Osteocyte (in vitro differentiated cells): ENCODE measurements around the gene DELE1. TPM values are rescaled to one million over a fixed set of nuclear protein-coding genes. Genes with fewer than 3 reads are reported as not detected.

ENCODE experiments used
- DNase-seq: peaks from one replicate; pipeline ENCODE4 v3.0.0; 2021; ENCODE audit warnings: mixed read lengths; ENCODE audit not compliant: unreplicated experiment; ENCODE audit errors: extremely low spot score
- H3K27ac Mint-ChIP-seq: one replicate; pipeline ENCODE4 v1.8.0; 2021; ENCODE audit warnings: mild to moderate bottlenecking, mixed read lengths; ENCODE audit not compliant: unreplicated experiment
- H3K27me3 Mint-ChIP-seq: one replicate; pipeline ENCODE4 v1.8.0; 2021; ENCODE audit warnings: mixed read lengths; ENCODE audit not compliant: unreplicated experiment
- H3K36me3 Mint-ChIP-seq: one replicate; pipeline ENCODE4 v1.8.0; 2021; ENCODE audit warnings: mixed read lengths; ENCODE audit not compliant: unreplicated experiment
- H3K4me1 Mint-ChIP-seq: one replicate; pipeline ENCODE4 v1.8.0; 2021; ENCODE audit warnings: mixed read lengths; ENCODE audit not compliant: unreplicated experiment
- H3K4me3 Mint-ChIP-seq: one replicate; pipeline ENCODE4 v1.8.0; 2021; ENCODE audit warnings: mild to moderate bottlenecking, moderate library complexity, mixed read lengths; ENCODE audit not compliant: unreplicated experiment
- H3K9me3 Mint-ChIP-seq: one replicate; pipeline ENCODE4 v1.8.0; 2021; ENCODE audit warnings: mixed read lengths; ENCODE audit not compliant: unreplicated experiment
- total RNA-seq: library from RNA; stranded (reverse); gene quantifications from 2 replicates; pipeline ENCODE4 v1.2.1, GENCODE V29; 2021
- TF ChIP-seq, protein P1 (sequence below): fragments of 200-600 bp; sonication (generic); IDR thresholded peaks from 2 replicates; pipeline ENCODE4 v1.5.0; 2021; ENCODE audit warnings: antibody characterized with exemption, mild to moderate bottlenecking, moderate library complexity

Gene DELE1
- total RNA-seq, 1 donor from 2014 or later, result 64.1 TPM

DNA sequence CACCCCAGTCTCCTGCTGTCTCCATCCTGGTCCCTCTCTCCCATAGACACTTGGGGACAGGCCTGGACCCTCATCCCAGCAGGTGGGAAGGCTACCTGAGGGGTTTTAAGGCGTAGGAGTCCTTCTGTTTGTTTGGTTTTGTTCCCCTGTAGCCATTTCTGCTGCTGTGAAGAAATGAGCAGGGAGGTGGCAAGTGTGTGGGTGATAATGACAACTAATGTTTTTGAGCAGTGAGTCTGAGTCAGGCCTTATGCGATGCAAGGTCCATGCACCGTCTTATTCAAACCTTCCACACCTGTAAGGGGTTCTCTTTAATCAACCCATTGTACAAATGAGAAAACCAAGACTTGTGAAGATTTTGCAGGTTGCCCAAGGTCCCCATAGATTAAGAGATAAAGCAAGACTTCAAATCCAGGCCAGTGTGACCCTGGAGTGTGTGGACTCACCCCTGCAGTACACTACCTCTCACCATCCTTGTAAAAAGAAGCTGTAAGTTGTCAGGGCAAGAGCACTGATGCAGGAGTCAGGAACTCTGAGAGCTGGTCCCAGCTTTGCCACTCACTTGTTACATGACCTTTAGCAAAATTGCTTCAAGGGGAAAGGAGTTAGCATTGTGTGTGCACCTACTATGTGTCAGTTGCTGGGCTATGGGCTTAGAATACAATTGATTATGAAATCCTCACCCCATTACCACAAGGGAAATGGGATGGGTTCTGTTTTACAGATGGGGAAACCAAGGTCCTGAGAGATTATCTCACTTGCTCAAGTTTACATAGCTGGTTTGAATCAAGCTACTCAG lies 26.7 kb downstream of the DELE1 start:
- no peaks in the 10 kb centered on the region for H3K36me3 Mint-ChIP-seq
- H3K4me1 Mint-ChIP-seq, result no peaks in the 10 kb centered on the region
- DNase-seq, result no peak
- no peak overlapping the region for H3K4me3 Mint-ChIP-seq
- TF ChIP-seq, protein P1, sequence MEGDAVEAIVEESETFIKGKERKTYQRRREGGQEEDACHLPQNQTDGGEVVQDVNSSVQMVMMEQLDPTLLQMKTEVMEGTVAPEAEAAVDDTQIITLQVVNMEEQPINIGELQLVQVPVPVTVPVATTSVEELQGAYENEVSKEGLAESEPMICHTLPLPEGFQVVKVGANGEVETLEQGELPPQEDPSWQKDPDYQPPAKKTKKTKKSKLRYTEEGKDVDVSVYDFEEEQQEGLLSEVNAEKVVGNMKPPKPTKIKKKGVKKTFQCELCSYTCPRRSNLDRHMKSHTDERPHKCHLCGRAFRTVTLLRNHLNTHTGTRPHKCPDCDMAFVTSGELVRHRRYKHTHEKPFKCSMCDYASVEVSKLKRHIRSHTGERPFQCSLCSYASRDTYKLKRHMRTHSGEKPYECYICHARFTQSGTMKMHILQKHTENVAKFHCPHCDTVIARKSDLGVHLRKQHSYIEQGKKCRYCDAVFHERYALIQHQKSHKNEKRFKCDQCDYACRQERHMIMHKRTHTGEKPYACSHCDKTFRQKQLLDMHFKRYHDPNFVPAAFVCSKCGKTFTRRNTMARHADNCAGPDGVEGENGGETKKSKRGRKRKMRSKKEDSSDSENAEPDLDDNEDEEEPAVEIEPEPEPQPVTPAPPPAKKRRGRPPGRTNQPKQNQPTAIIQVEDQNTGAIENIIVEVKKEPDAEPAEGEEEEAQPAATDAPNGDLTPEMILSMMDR, result no peak
- no peak overlapping the region for H3K27ac Mint-ChIP-seq
- H3K27me3 Mint-ChIP-seq, result peaks cover 12% of the 10 kb centered on the region
- no peaks in the 10 kb centered on the region for H3K9me3 Mint-ChIP-seq

DNA sequence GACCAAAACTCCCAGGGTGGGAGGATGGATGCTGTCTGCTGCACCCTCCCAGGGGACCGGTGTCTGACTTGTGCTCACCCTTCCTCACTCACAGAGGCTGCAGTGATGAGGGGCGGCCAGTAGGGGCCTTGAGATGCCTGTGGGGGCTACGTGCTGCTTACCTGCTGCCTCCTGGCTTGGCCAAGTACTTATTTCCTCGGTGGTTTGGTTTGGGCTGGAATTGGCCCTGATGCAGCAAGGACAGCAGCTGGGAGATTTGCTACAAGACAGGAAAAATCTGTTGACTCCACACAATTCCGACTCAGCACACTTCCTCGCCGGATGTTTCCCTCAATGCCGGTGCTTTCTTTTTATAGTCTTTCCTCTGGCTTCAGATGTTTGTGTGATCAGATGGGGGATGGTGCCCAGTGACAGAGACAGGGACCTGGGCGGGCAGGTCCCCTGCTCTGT lies 27.7 kb downstream of the DELE1 start:
- TF ChIP-seq, protein P1, result peak; percentile 40
- no peak for DNase-seq
- peaks cover 10% of the 10 kb centered on the region for H3K27me3 Mint-ChIP-seq
- no peaks in the 10 kb centered on the region for H3K4me1 Mint-ChIP-seq
- H3K4me3 Mint-ChIP-seq, result no peak overlapping the region
- no peaks in the 10 kb centered on the region for H3K9me3 Mint-ChIP-seq
- H3K27ac Mint-ChIP-seq, result no peak overlapping the region
- H3K36me3 Mint-ChIP-seq, result no peaks in the 10 kb centered on the region

GRCh38 chr5:141952020-141952419 lies 28.3 kb downstream of the DELE1 start:
- Mint-ChIP-seq H3K4me3 (no peak overlapping the region), H3K9me3 (no peaks in the 10 kb centered on the region), H3K27me3 (peaks cover 10% of the 10 kb centered on the region), H3K4me1 (no peaks in the 10 kb centered on the region), H3K36me3 (no peaks in the 10 kb centered on the region), H3K27ac (no peak overlapping the region)
- TF ChIP-seq, protein P1, result no peak
- DNase-seq, result no peak

DNA sequence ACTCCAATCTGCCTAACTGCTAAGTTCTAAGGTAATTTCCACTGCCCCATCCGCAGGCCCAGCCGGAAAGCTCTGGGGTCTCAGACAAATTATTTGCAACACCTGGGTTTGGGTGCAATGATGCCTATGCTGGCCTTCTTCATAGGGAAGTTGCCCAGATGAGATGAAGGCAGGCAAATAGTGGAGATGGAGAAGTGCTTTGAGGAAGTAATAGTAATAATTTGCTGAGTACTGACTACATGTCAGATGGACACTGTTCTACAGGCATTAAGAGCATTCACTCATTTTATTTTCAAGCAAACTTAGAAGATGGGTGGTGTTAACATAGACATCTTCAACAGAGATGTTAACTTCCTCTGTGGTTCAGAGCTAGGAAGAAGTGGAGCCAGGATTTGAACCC lies 30.5 kb downstream of the DELE1 start:
- H3K36me3 Mint-ChIP-seq, result no peaks in the 10 kb centered on the region
- no peak overlapping the region for H3K4me3 Mint-ChIP-seq
- no peaks in the 10 kb centered on the region for H3K4me1 Mint-ChIP-seq
- peaks cover 10% of the 10 kb centered on the region for H3K27me3 Mint-ChIP-seq
- H3K9me3 Mint-ChIP-seq, result no peaks in the 10 kb centered on the region
- TF ChIP-seq, protein P1, result no peak
- DNase-seq, result no peak
- no peak overlapping the region for H3K27ac Mint-ChIP-seq

- no peaks in the 10 kb centered on the region for H3K9me3 Mint-ChIP-seq
- no peak for DNase-seq
- H3K27ac Mint-ChIP-seq, result no peak overlapping the region
- H3K4me1 Mint-ChIP-seq, result peaks cover 5% of the 10 kb centered on the region
- TF ChIP-seq, protein P1, result no peak
- no peaks in the 10 kb centered on the region for H3K27me3 Mint-ChIP-seq
- H3K4me3 Mint-ChIP-seq, result no peak overlapping the region
- H3K36me3 Mint-ChIP-seq, result no peaks in the 10 kb centered on the region
Measured at GRCh38 chr5:141957367-141957996, 33.8 kb downstream of the DELE1 start.
